ENCODE data around the gene TGFB3.
A peak's percentile ranks its signal among the peaks of the same experiment; 100 is the strongest.

Gene TGFB3

DNA sequence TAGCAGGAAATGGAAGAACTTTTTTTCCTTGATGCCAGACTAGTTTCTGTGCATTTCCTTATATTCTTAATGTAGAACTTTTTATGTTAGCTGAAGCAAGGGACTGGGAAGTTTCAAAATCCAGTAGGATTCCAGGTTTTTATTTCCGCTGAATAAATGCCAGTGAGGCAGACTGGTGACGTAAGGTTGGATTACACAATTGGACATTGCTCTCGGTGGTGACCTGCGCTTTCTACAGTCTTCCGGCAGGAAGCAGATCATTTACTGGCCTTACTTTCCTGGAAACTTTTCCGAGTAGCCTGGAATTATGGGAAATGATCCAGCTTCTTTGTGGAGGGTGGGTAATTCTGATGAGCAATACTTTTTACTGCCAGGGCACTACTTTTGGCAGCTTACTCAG is 7.3 kb upstream of the TGFB3 start:
- Histone ChIP-seq H3K9me3 (ENCODE audit: control insufficient read depth in 1 of 2, low read length in 2 of 2) (no peaks in the 10 kb centered on the region), H3K36me3 (ENCODE audit: control insufficient read depth in 1 of 2, insufficient read depth in 2 of 2, low read length in 2 of 2) (peaks cover 4 to 6% of the 10 kb centered on the region in 2 donors), H3K9ac (ENCODE audit: low read depth in 1 of 2, low read length in 2 of 2) (no peak overlapping the region), H3K27me3 (ENCODE audit: control insufficient read depth in 1 of 2, insufficient read depth in 2 of 2, low read length in 2 of 2) (no peaks in the 10 kb centered on the region), H3K4me1 (ENCODE audit: control insufficient read depth in 1 of 2, insufficient read depth in 2 of 2, low read length in 2 of 2) (peaks cover 30 to 34% of the 10 kb centered on the region in 2 donors), H3K4me3 (ENCODE audit: low read depth in 1 of 2, low read length in 2 of 2) (peak overlapping the region in 1 of 2 donors; percentile 6), H3K27ac (ENCODE audit: low read depth, low read length) (peak overlapping the region; percentile 36)

DNA sequence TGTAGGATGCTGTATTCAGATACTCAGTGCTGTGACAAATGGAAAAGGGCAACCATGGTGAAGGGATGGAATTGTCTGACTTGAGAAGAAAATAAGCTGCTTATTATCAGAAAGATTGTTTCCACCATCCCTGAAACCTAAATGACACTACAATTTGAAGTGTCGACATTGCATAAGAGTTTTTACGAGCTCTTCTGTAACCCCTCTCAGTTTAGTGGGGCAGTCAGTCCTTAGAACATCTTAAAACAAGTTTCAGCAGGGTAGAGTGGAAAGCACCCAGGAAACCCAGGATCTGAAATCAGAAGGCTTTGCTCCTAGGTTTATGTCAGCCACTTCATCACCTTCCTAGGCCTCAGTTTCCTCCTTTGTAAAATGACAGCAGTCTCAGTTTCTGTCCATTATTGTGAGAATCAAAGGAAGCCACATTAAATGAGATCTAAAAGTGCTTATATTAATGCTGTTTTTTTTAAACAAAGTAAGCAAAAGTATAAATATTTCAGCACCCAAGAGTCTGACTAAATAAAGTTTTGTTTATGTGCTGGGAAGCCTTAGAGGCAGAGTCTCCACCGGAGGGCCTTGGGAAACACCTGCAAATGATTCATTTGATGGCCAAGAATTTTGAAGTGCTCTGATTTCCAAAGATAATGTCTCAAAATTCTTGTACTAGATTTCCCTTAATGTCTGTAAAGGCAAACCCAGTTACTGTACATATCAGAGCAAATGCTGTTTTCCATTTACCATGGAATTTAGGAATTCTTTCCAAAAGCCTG is 5.6 kb upstream of the TGFB3 start:
- Histone ChIP-seq H3K36me3 (ENCODE audit: control insufficient read depth in 1 of 2, insufficient read depth in 2 of 2, low read length in 2 of 2) (peaks cover 4 to 6% of the 10 kb centered on the region in 2 donors), H3K9me3 (ENCODE audit: control insufficient read depth in 1 of 2, low read length in 2 of 2) (no peaks in the 10 kb centered on the region), H3K27me3 (ENCODE audit: control insufficient read depth in 1 of 2, insufficient read depth in 2 of 2, low read length in 2 of 2) (no peaks in the 10 kb centered on the region), H3K9ac (ENCODE audit: low read depth in 1 of 2, low read length in 2 of 2) (no peak overlapping the region), H3K4me1 (ENCODE audit: control insufficient read depth in 1 of 2, insufficient read depth in 2 of 2, low read length in 2 of 2) (peaks cover 22 to 24% of the 10 kb centered on the region in 2 donors), H3K27ac (ENCODE audit: low read depth, low read length) (no peak overlapping the region), H3K4me3 (ENCODE audit: low read depth in 1 of 2, low read length in 2 of 2) (no peak overlapping the region)

DNA sequence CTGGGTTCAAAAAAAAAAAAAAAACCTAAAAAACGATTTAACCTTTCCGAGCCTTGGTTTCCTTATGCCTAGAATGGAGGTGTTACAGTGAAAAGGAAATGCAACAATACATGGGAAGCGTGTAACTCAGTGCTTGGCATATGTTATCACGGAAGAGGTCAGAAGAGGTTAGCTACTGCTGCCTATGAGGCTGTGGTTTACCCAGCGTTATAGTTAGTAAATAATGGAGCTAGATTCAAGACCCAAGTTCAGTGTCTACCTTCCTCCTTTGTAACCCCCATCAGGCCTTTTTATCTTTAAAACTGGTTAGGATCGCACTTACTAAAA is 4.6 kb upstream of the TGFB3 start:
- Histone ChIP-seq H3K27me3 (ENCODE audit: control insufficient read depth in 1 of 2, insufficient read depth in 2 of 2, low read length in 2 of 2) (no peaks in the 10 kb centered on the region), H3K27ac (ENCODE audit: low read depth, low read length) (peak overlapping the region; percentile 84), H3K4me3 (ENCODE audit: low read depth in 1 of 2, low read length in 2 of 2) (peak overlapping the region; percentile 82 to 97), H3K9ac (ENCODE audit: low read depth in 1 of 2, low read length in 2 of 2) (peak overlapping the region; percentile 79 to 88), H3K4me1 (ENCODE audit: control insufficient read depth in 1 of 2, insufficient read depth in 2 of 2, low read length in 2 of 2) (peaks cover 22 to 24% of the 10 kb centered on the region in 2 donors), H3K36me3 (ENCODE audit: control insufficient read depth in 1 of 2, insufficient read depth in 2 of 2, low read length in 2 of 2) (peaks cover 0 to 6% of the 10 kb centered on the region in 2 donors), H3K9me3 (ENCODE audit: control insufficient read depth in 1 of 2, low read length in 2 of 2) (no peaks in the 10 kb centered on the region)

DNA sequence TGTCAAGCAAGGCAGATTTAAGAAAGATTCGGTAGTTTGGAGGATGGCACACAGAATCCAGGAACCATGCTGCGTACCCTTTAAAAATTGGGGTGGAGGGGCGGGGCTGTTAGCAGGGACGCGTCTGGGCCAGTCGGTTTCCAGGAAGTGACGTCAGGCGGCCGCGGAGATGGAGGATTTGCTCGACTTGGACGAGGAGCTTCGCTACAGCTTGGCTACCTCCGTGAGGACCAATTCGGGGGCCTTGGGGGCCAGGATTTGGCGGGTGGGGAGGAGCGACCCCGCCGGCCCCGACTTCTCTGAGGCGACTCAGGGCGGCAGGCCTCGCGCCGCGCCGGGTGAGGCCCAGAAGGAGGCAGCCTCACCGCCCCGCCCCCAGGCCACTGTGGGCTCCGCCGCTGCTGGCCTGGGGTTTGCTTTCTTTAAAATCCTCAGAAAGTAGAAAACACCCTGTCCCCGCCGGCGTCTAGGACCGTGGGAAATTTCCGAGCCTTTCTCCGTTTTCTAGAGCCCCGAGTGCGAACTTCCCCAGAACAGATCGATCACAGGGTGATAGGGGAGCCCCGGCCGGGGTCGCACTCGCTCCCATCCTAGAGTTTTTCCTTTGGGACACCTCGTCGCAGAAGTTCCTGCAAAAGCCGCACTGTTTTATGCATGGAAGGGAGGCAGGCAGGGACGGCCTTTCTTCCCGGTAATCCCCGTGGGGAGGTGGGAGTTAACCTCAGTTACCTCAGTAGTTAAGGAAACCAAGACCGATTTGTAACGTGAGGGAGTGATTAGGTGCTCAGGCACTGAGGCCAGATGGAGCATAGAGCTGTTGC is 4.0 kb upstream of the TGFB3 start, which contains the start of gene IFT43:
Gene IFT43, plus strand, starts transcription at position 146 of the 821 bp plus-strand sequence. Its CDS starts 24 bp downstream, at position 170.
- H3K9me3 ChIP-seq (ENCODE audit: control insufficient read depth in 1 of 2, low read length in 2 of 2) = no peaks in the 10 kb centered on the region
- peak within 1 kb of the TSS; percentile 82 to 97 for H3K4me3 ChIP-seq (ENCODE audit: low read depth in 1 of 2, low read length in 2 of 2)
- peaks cover 27 to 28% of the 10 kb centered on the region in 2 donors for H3K4me1 ChIP-seq (ENCODE audit: control insufficient read depth in 1 of 2, insufficient read depth in 2 of 2, low read length in 2 of 2)
- H3K9ac ChIP-seq (ENCODE audit: low read depth in 1 of 2, low read length in 2 of 2) = peak within 1 kb of the TSS; percentile 79 to 88
- H3K27ac ChIP-seq (ENCODE audit: low read depth, low read length) = peak within 1 kb of the TSS; percentile 84
- H3K36me3 ChIP-seq (ENCODE audit: control insufficient read depth in 1 of 2, insufficient read depth in 2 of 2, low read length in 2 of 2) = peaks cover 0 to 6% of the 10 kb centered on the region in 2 donors
- no peaks in the 10 kb centered on the region for H3K27me3 ChIP-seq (ENCODE audit: control insufficient read depth in 1 of 2, insufficient read depth in 2 of 2, low read length in 2 of 2)

DNA sequence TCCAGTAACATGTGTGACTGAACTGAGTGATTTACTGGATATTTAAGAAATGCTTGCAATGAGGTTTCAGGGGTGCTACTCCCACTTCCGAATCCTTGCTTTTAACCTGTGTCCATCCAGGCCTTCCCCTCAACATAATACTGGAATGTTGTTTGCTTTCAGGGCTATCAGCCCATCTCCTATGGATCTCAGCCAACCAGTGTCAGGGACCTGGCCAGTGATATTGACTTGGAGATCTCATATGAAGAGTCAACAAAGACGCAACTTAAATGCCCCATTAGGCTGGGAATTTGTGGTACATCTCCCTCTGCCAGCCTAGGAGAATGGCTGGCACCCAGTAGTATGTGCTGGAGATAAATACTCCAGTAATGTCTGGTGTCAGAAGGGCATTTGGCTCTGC is 2.9 kb upstream of the TGFB3 start:
- no peak overlapping the region for H3K9ac ChIP-seq (ENCODE audit: low read depth in 1 of 2, low read length in 2 of 2)
- H3K4me1 ChIP-seq (ENCODE audit: control insufficient read depth in 1 of 2, insufficient read depth in 2 of 2, low read length in 2 of 2) = peaks cover 26 to 35% of the 10 kb centered on the region in 2 donors
- no peaks in the 10 kb centered on the region for H3K9me3 ChIP-seq (ENCODE audit: control insufficient read depth in 1 of 2, low read length in 2 of 2)
- H3K36me3 ChIP-seq (ENCODE audit: control insufficient read depth in 1 of 2, insufficient read depth in 2 of 2, low read length in 2 of 2) = no peaks in the 10 kb centered on the region
- no peak overlapping the region for H3K4me3 ChIP-seq (ENCODE audit: low read depth in 1 of 2, low read length in 2 of 2)
- no peak overlapping the region for H3K27ac ChIP-seq (ENCODE audit: low read depth, low read length)
- H3K27me3 ChIP-seq (ENCODE audit: control insufficient read depth in 1 of 2, insufficient read depth in 2 of 2, low read length in 2 of 2) = no peaks in the 10 kb centered on the region

DNA sequence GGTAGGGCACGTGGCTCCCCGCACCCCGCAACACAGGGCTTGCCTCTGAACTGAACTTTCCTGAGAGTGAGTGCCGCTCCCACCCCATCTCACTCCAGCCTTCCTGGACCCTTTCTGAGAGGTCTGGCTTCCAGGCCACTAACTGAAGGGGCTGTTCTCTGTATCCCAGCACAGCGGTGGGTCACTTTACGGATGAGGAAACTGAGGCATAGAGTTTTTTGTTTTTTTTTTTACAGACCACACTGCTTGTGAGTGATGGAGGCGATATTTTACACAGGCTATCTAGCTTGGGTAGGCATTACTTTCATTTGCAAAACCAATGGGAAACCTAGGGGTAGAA is 1.2 kb upstream of the TGFB3 start:
- Histone ChIP-seq H3K27ac (ENCODE audit: low read depth, low read length) (no peak overlapping the region), H3K27me3 (ENCODE audit: control insufficient read depth in 1 of 2, insufficient read depth in 2 of 2, low read length in 2 of 2) (no peaks in the 10 kb centered on the region), H3K4me3 (ENCODE audit: low read depth in 1 of 2, low read length in 2 of 2) (peak overlapping the region; percentile 70 to 74), H3K36me3 (ENCODE audit: control insufficient read depth in 1 of 2, insufficient read depth in 2 of 2, low read length in 2 of 2) (no peaks in the 10 kb centered on the region), H3K4me1 (ENCODE audit: control insufficient read depth in 1 of 2, insufficient read depth in 2 of 2, low read length in 2 of 2) (peaks cover 25 to 33% of the 10 kb centered on the region in 2 donors), H3K9ac (ENCODE audit: low read depth in 1 of 2, low read length in 2 of 2) (peak overlapping the region; percentile 45 to 48), H3K9me3 (ENCODE audit: control insufficient read depth in 1 of 2, low read length in 2 of 2) (no peaks in the 10 kb centered on the region)

DNA sequence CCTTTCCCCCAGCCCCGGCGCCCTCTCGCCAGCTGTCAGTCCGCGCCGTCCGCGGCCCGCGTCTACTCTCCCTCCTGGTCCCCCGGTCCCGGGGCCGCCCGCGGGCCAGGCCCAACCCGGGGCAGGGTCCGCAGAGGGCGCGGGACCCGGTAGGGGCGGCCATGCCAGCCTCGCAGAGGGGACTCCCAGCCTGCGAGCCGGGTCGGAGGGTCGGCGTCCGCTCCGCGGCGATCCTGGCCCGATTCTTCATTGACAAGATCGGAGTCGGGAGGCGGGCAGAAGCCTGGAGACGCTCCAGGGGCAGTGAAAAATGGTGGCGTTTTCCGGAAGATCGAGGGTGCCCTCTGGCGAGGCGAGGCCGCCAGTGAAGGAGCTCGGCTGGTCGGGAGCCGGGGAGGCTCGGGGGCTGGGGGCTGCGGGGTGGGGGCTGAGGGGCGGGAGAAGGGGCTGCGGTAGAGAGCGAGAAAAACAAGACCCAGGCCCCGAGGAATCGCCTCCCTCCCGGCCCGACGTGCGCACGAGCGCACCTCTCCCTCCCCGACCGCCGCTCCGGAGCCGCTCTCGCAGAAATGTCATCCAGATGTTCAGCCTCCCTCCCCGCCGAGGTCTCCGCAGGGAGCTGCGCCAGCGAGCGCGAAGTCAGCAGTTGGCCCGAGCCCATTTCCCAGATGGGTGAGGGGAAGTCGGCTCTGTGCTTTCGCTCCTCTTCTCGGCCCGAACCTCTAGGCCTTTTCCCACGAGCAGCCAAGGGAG is 647 bp upstream of the TGFB3 start:
- no peaks in the 10 kb centered on the region for H3K36me3 ChIP-seq (ENCODE audit: control insufficient read depth in 1 of 2, insufficient read depth in 2 of 2, low read length in 2 of 2)
- peaks cover 30 to 39% of the 10 kb centered on the region in 2 donors for H3K4me1 ChIP-seq (ENCODE audit: control insufficient read depth in 1 of 2, insufficient read depth in 2 of 2, low read length in 2 of 2)
- peak overlapping the region; percentile 70 to 74 for H3K4me3 ChIP-seq (ENCODE audit: low read depth in 1 of 2, low read length in 2 of 2)
- H3K27ac ChIP-seq (ENCODE audit: low read depth, low read length) = peak overlapping the region; percentile 89
- H3K27me3 ChIP-seq (ENCODE audit: control insufficient read depth in 1 of 2, insufficient read depth in 2 of 2, low read length in 2 of 2) = no peaks in the 10 kb centered on the region
- peak overlapping the region; percentile 58 to 72 for H3K9ac ChIP-seq (ENCODE audit: low read depth in 1 of 2, low read length in 2 of 2)
- no peaks in the 10 kb centered on the region for H3K9me3 ChIP-seq (ENCODE audit: control insufficient read depth in 1 of 2, low read length in 2 of 2)

DNA sequence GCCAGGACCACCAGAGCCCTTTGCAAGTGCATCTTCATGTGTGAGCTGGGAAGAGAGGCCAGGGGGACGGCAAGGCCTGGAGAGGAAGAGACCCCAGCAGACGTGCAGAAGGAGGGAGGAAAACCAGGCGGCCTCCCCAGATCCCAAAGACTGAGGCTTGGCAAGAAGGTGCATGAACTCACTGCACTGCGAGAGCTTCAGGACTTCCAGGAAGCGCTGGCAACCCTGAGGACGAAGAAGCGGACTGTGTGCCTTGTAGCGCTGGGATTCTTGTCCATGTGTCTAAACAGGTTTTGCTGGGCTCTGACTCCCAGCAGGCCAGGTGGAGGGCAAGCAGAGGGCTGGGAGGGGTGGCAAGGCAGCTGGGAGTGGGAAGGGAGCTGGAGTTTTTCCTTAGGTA is 939 bp downstream of the TGFB3 start:
- H3K36me3 ChIP-seq (ENCODE audit: control insufficient read depth in 1 of 2, insufficient read depth in 2 of 2, low read length in 2 of 2) = no peaks in the 10 kb centered on the region
- no peaks in the 10 kb centered on the region for H3K27me3 ChIP-seq (ENCODE audit: control insufficient read depth in 1 of 2, insufficient read depth in 2 of 2, low read length in 2 of 2)
- no peaks in the 10 kb centered on the region for H3K9me3 ChIP-seq (ENCODE audit: control insufficient read depth in 1 of 2, low read length in 2 of 2)
- H3K4me3 ChIP-seq (ENCODE audit: low read depth in 1 of 2, low read length in 2 of 2) = peak overlapping the region; percentile 70 to 74
- H3K4me1 ChIP-seq (ENCODE audit: control insufficient read depth in 1 of 2, insufficient read depth in 2 of 2, low read length in 2 of 2) = peaks cover 32 to 33% of the 10 kb centered on the region in 2 donors
- H3K27ac ChIP-seq (ENCODE audit: low read depth, low read length) = no peak overlapping the region
- H3K9ac ChIP-seq (ENCODE audit: low read depth in 1 of 2, low read length in 2 of 2) = peak overlapping the region; percentile 58 to 72

DNA sequence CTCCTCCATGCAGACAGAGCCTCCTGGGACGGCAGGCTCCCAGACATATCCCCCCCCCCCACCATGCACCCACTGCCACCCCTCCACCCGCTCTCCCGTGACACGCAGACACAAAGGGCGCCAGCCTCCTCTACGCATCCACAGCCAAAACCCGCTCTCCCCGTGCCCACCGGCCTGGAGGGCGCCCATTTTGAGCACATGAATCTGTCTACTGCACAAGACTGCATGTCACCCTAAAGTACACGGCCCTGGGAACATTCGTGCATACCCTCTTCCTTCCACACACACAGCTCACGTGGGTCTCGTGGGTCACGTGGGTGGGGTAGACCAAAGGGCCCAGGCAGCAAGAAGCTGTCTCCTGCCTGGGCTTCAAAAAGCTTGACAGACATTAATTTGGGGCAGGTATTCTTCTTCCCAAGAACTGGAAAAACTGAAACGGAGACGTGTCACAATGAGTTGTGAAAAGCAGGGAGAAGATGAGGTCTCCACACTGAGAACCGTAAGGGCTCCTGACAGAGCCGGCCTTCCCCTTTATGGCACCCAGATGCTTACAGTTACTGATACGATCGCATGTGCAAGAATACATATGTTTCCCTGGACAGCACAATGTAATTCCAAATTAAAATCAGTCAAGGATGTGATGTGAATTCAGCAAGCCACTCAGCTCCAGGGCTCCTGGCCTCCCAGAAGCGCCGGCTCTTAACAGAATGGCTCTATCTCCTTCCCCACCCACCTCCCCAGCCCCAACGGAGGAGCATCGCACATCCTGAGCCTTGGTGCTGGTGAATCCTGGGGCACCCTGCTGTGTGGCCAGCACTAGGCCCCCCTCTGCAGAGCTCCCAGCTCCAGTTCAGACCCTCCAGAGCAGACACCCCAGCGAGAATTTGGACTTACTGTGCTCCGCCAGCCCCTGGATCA is 1.9 kb downstream of the TGFB3 start:
- peak overlapping the region in 1 of 2 donors; percentile 43 for H3K9ac ChIP-seq (ENCODE audit: low read depth in 1 of 2, low read length in 2 of 2)
- H3K4me3 ChIP-seq (ENCODE audit: low read depth in 1 of 2, low read length in 2 of 2) = peak overlapping the region; percentile 17 to 74
- H3K36me3 ChIP-seq (ENCODE audit: control insufficient read depth in 1 of 2, insufficient read depth in 2 of 2, low read length in 2 of 2) = no peaks in the 10 kb centered on the region
- no peaks in the 10 kb centered on the region for H3K27me3 ChIP-seq (ENCODE audit: control insufficient read depth in 1 of 2, insufficient read depth in 2 of 2, low read length in 2 of 2)
- no peak overlapping the region for H3K27ac ChIP-seq (ENCODE audit: low read depth, low read length)
- peaks cover 29 to 32% of the 10 kb centered on the region in 2 donors for H3K4me1 ChIP-seq (ENCODE audit: control insufficient read depth in 1 of 2, insufficient read depth in 2 of 2, low read length in 2 of 2)
- H3K9me3 ChIP-seq (ENCODE audit: control insufficient read depth in 1 of 2, low read length in 2 of 2) = no peaks in the 10 kb centered on the region

All from duodenal mucosa (tissue), 2 donors.